GM23338 (cell line): ENCODE data around the gene TMEM139.

Experiments used
- CREB1 ChIP-seq: fragments of 250-450 bp; sonication (Bioruptor Pico); IDR thresholded peaks from 2 replicates; pipeline ENCODE4 v1.5.0; 2020; ENCODE audit warnings: low read depth, mild to moderate bottlenecking, moderate library complexity
- EZH2 ChIP-seq: fragments of 200-600 bp; sonication (generic); IDR thresholded peaks from one replicate; pipeline ENCODE4 v1.8.0; 2017; ENCODE audit warnings: antibody characterized with exemption, mild to moderate bottlenecking, low read depth; ENCODE audit not compliant: unreplicated experiment
- EZH2phosphoT487 ChIP-seq: fragments of 200-600 bp; sonication (generic); IDR thresholded peaks from one replicate; pipeline ENCODE4 v1.8.1; 2018; ENCODE audit warnings: antibody characterized with exemption; ENCODE audit not compliant: unreplicated experiment
- POLR2AphosphoS5 ChIP-seq: IDR thresholded peaks from 2 replicates; pipeline ENCODE4 v1.6.1; 2016; ENCODE audit warnings: antibody characterized with exemption, low read depth
- REST ChIP-seq: IDR thresholded peaks from one replicate; pipeline ENCODE4 v1.6.1; 2018; ENCODE audit warnings: antibody characterized with exemption; ENCODE audit not compliant: unreplicated experiment
- STAT1 ChIP-seq: IDR thresholded peaks from one replicate; pipeline ENCODE4 v1.6.1; 2016; ENCODE audit warnings: antibody characterized with exemption; ENCODE audit not compliant: unreplicated experiment
- TF ChIP-seq, protein P1 (sequence below), 2 experiments: fragments of 200-600 bp in 1 of 2; sonication (generic) in 1 of 2; conservative IDR thresholded peaks; 2 replicates each; pipeline versions ENCODE4 v1.5.1 to v1.6.1; 2016 to 2017; ENCODE audit warnings: antibody characterized with exemption in 2 of 2, low read depth in 2 of 2, mild to moderate bottlenecking in 2 of 2, moderate library complexity in 1 of 2

DNA sequence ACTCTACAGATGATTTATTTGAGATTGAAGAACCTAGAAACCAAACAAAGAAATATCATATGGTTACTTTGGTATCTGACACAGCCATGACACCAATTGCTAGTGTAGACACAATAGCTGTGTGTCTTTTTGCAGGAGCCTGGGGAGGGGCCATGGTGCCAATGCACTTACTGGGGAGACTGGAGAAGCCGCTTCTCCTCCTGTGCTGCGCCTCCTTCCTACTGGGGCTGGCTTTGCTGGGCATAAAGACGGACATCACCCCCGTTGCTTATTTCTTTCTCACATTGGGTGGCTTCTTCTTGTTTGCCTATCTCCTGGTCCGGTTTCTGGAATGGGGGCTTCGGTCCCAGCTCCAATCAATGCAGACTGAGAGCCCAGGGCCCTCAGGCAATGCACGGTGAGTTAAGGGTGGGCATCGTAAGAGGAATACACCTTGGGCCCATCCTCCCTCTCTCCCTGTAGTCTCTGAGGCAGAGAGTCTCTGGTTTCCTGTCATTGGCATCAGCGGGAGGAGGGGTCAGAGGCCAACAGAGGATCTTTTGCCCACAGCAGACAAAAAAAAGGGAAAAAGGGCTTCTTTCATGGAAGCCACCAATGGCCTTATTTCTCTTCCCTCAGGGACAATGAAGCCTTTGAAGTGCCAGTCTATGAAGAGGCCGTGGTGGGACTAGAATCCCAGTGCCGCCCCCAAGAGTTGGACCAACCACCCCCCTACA lies 1.2 kb downstream of the TMEM139 start:
- TF ChIP-seq POLR2AphosphoS5 = no peak
- TF ChIP-seq, protein P1, sequence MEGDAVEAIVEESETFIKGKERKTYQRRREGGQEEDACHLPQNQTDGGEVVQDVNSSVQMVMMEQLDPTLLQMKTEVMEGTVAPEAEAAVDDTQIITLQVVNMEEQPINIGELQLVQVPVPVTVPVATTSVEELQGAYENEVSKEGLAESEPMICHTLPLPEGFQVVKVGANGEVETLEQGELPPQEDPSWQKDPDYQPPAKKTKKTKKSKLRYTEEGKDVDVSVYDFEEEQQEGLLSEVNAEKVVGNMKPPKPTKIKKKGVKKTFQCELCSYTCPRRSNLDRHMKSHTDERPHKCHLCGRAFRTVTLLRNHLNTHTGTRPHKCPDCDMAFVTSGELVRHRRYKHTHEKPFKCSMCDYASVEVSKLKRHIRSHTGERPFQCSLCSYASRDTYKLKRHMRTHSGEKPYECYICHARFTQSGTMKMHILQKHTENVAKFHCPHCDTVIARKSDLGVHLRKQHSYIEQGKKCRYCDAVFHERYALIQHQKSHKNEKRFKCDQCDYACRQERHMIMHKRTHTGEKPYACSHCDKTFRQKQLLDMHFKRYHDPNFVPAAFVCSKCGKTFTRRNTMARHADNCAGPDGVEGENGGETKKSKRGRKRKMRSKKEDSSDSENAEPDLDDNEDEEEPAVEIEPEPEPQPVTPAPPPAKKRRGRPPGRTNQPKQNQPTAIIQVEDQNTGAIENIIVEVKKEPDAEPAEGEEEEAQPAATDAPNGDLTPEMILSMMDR (conservative IDR thresholded peaks at IDR 0.05; ENCODE audit: low read depth in 2 of 2) = no peak
- TF ChIP-seq EZH2 = no peak
- TF ChIP-seq CREB1 = no peak
- no peak for TF ChIP-seq EZH2phosphoT487
- TF ChIP-seq STAT1 = no peak
- no peak for TF ChIP-seq REST
